ENCODE measurements around the gene ANKRD63.
A peak's percentile ranks its signal among the peaks of the same experiment; 100 is the strongest.

The ANKRD63 gene

GRCh38 chr15:40331026-40331425, 48.2 kb upstream of the ANKRD63 start:
- no peak overlapping the region for H3K18ac ChIP-seq (ENCODE audit: low read length)
- no peak overlapping the region for H3K9ac ChIP-seq (ENCODE audit: low read depth, low read length, poor library complexity)
- DNase-seq (ENCODE audit: low spot score), result no peak
- no peak overlapping the region for H3K4ac ChIP-seq (ENCODE audit: low read length)
- no peak overlapping the region for H2BK15ac ChIP-seq (ENCODE audit: low read length)
- no peak overlapping the region for H2AFZ ChIP-seq (ENCODE audit: low read length)
- no peaks in the 10 kb centered on the region for H3K79me1 ChIP-seq (ENCODE audit: low read depth, low read length)
- no peak overlapping the region for H4K91ac ChIP-seq (ENCODE audit: low read depth, low read length, poor library complexity)
- no peak overlapping the region for H2BK12ac ChIP-seq (ENCODE audit: low read length)
- H3K36me3 ChIP-seq (replicated peaks in 1 of 2; ENCODE audit: control insufficient read depth in 2 of 2, insufficient read depth in 2 of 2, low read length in 2 of 2), result peaks cover 0 to under 1% of the 10 kb centered on the region in 2 donors
- peaks cover 0 to 5% of the 10 kb centered on the region in 2 donors for H3K9me3 ChIP-seq (replicated peaks in 1 of 2; ENCODE audit: control insufficient read depth in 2 of 2, insufficient read depth in 1 of 2, low read depth in 1 of 2, low read length in 2 of 2)
- no peak overlapping the region for H2BK120ac ChIP-seq (ENCODE audit: low read depth, low read length)
- no peak overlapping the region for H2BK5ac ChIP-seq (ENCODE audit: low read length)
- no peak overlapping the region for H3K23ac ChIP-seq (ENCODE audit: low read depth, low read length, poor library complexity)
- H3K4me2 ChIP-seq (ENCODE audit: insufficient read depth, low read length, poor library complexity, severe bottlenecking), result no peak overlapping the region
- H3K27me3 ChIP-seq (ENCODE audit: control insufficient read depth in 3 of 3, insufficient read depth in 3 of 3, low read depth in 1 of 3, low read length in 3 of 3), result peaks cover 0 to under 1% (median 0%) of the 10 kb centered on the region in 3 experiments
- no peak overlapping the region for H4K8ac ChIP-seq (ENCODE audit: low read depth, low read length)
- no peak overlapping the region for H3K14ac ChIP-seq (ENCODE audit: low read length)
- H3K4me3 ChIP-seq (ENCODE audit: low read length in 2 of 2), result no peak overlapping the region
- H3K27ac ChIP-seq (replicated peaks; ENCODE audit: low read length), result no peak overlapping the region
- peaks cover 35 to 48% of the 10 kb centered on the region in 2 donors for H3K4me1 ChIP-seq (ENCODE audit: control insufficient read depth in 2 of 2, insufficient read depth in 1 of 2, low read depth in 1 of 2, low read length in 2 of 2)
- WGBS, 2 donors (ENCODE audit: extremely low coverage in 2 of 2, insufficient read length in 2 of 2, insufficient replicate concordance in 1 of 2), result no CpG with 5 or more reads among the region's 7 CpGs
- no peak overlapping the region for H2AK5ac ChIP-seq (ENCODE audit: low read depth, low read length)

DNA sequence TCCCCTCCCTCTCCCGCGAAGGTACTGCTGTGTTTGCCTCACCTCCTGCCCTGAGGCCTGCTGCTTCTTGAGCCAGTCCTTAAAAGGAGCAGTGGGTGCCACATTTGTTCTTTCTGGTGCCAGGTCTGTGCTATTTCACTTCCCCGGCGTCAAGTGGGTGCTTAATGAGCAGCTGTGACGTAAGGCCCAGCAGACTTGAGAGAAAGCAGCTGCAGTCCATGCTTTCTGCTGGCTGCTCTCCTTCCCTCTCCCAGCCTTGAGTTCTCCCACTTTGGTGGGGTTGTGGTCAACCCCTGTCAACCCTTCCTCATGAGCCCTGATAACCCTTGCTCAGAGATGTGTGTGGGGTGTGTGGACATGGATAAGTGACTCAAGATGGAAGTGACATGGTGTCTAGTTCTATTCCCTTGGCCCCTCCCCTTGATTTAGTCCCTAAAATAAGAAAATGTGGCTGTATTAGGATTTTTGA, 47.5 kb upstream of the ANKRD63 start:
- H2AFZ ChIP-seq (ENCODE audit: low read length), result no peak overlapping the region
- DNase-seq (ENCODE audit: low spot score), result no peak
- no peak overlapping the region for H3K14ac ChIP-seq (ENCODE audit: low read length)
- H3K27ac ChIP-seq (replicated peaks; ENCODE audit: low read length), result no peak overlapping the region
- H2BK120ac ChIP-seq (ENCODE audit: low read depth, low read length), result no peak overlapping the region
- peaks cover 35 to 48% of the 10 kb centered on the region in 2 donors for H3K4me1 ChIP-seq (ENCODE audit: control insufficient read depth in 2 of 2, insufficient read depth in 1 of 2, low read depth in 1 of 2, low read length in 2 of 2)
- no peak overlapping the region for H3K9ac ChIP-seq (ENCODE audit: low read depth, low read length, poor library complexity)
- no peak overlapping the region for H3K23ac ChIP-seq (ENCODE audit: low read depth, low read length, poor library complexity)
- H2BK12ac ChIP-seq (ENCODE audit: low read length), result no peak overlapping the region
- H2BK15ac ChIP-seq (ENCODE audit: low read length), result no peak overlapping the region
- peaks cover 0 to 2% (median 0%) of the 10 kb centered on the region in 3 experiments for H3K27me3 ChIP-seq (ENCODE audit: control insufficient read depth in 3 of 3, insufficient read depth in 3 of 3, low read depth in 1 of 3, low read length in 3 of 3)
- peaks cover 0 to 6% of the 10 kb centered on the region in 2 donors for H3K36me3 ChIP-seq (replicated peaks in 1 of 2; ENCODE audit: control insufficient read depth in 2 of 2, insufficient read depth in 2 of 2, low read length in 2 of 2)
- H4K91ac ChIP-seq (ENCODE audit: low read depth, low read length, poor library complexity), result no peak overlapping the region
- no peaks in the 10 kb centered on the region for H3K79me1 ChIP-seq (ENCODE audit: low read depth, low read length)
- H3K4me3 ChIP-seq (ENCODE audit: low read length in 2 of 2), result peak overlapping the region in 1 of 2 donors; percentile 3
- H2BK5ac ChIP-seq (ENCODE audit: low read length), result no peak overlapping the region
- H3K4ac ChIP-seq (ENCODE audit: low read length), result no peak overlapping the region
- H3K18ac ChIP-seq (ENCODE audit: low read length), result no peak overlapping the region
- no peak overlapping the region for H4K8ac ChIP-seq (ENCODE audit: low read depth, low read length)
- H3K4me2 ChIP-seq (ENCODE audit: insufficient read depth, low read length, poor library complexity, severe bottlenecking), result no peak overlapping the region
- no CpG with 5 or more reads among the region's 5 CpGs for WGBS, 2 donors (ENCODE audit: extremely low coverage in 2 of 2, insufficient read length in 2 of 2, insufficient replicate concordance in 1 of 2)
- H3K9me3 ChIP-seq (replicated peaks in 1 of 2; ENCODE audit: control insufficient read depth in 2 of 2, insufficient read depth in 1 of 2, low read depth in 1 of 2, low read length in 2 of 2), result peaks cover 0 to 5% of the 10 kb centered on the region in 2 donors
- H2AK5ac ChIP-seq (ENCODE audit: low read depth, low read length), result no peak overlapping the region

GRCh38 chr15:40329804-40330203, 46.9 kb upstream of the ANKRD63 start:
- Histone ChIP-seq H3K79me1 (ENCODE audit: low read depth, low read length) (no peaks in the 10 kb centered on the region), H3K4me2 (ENCODE audit: insufficient read depth, low read length, poor library complexity, severe bottlenecking) (no peak overlapping the region), H2AFZ (ENCODE audit: low read length) (no peak overlapping the region), H3K27ac (replicated peaks; ENCODE audit: low read length) (no peak overlapping the region), H4K8ac (ENCODE audit: low read depth, low read length) (no peak overlapping the region), H3K27me3 (ENCODE audit: control insufficient read depth in 3 of 3, insufficient read depth in 3 of 3, low read depth in 1 of 3, low read length in 3 of 3) (peaks cover 0 to 7% (median 0%) of the 10 kb centered on the region in 3 experiments), H3K23ac (ENCODE audit: low read depth, low read length, poor library complexity) (no peak overlapping the region), H3K4ac (ENCODE audit: low read length) (no peak overlapping the region), H2BK120ac (ENCODE audit: low read depth, low read length) (no peak overlapping the region), H2BK5ac (ENCODE audit: low read length) (no peak overlapping the region), H3K9ac (ENCODE audit: low read depth, low read length, poor library complexity) (no peak overlapping the region), H2BK12ac (ENCODE audit: low read length) (no peak overlapping the region), H3K18ac (ENCODE audit: low read length) (no peak overlapping the region), H3K4me3 (ENCODE audit: low read length in 2 of 2) (no peak overlapping the region), H3K9me3 (replicated peaks in 1 of 2; ENCODE audit: control insufficient read depth in 2 of 2, insufficient read depth in 1 of 2, low read depth in 1 of 2, low read length in 2 of 2) (peaks cover 0 to 5% of the 10 kb centered on the region in 2 donors), H3K36me3 (replicated peaks in 1 of 2; ENCODE audit: control insufficient read depth in 2 of 2, insufficient read depth in 2 of 2, low read length in 2 of 2) (peaks cover 0 to 6% of the 10 kb centered on the region in 2 donors), H2BK15ac (ENCODE audit: low read length) (no peak overlapping the region), H4K91ac (ENCODE audit: low read depth, low read length, poor library complexity) (no peak overlapping the region), H2AK5ac (ENCODE audit: low read depth, low read length) (no peak overlapping the region), H3K4me1 (ENCODE audit: control insufficient read depth in 2 of 2, insufficient read depth in 1 of 2, low read depth in 1 of 2, low read length in 2 of 2) (peaks cover 35 to 54% of the 10 kb centered on the region in 2 donors), H3K14ac (ENCODE audit: low read length) (no peak overlapping the region)
- WGBS, 2 donors (ENCODE audit: extremely low coverage in 2 of 2, insufficient read length in 2 of 2, insufficient replicate concordance in 1 of 2), result no CpG with 5 or more reads among the region's 7 CpGs
- no peak for DNase-seq (ENCODE audit: low spot score)

- WGBS, 2 donors (ENCODE audit: extremely low coverage in 2 of 2, insufficient read length in 2 of 2, insufficient replicate concordance in 1 of 2), result no CpG with 5 or more reads among the region's 5 CpGs
- Histone ChIP-seq H3K4me1 (ENCODE audit: control insufficient read depth in 2 of 2, insufficient read depth in 1 of 2, low read depth in 1 of 2, low read length in 2 of 2) (peaks cover 33 to 55% of the 10 kb centered on the region in 2 donors), H3K14ac (ENCODE audit: low read length) (no peak overlapping the region), H3K36me3 (replicated peaks in 1 of 2; ENCODE audit: control insufficient read depth in 2 of 2, insufficient read depth in 2 of 2, low read length in 2 of 2) (peaks cover 0 to 6% of the 10 kb centered on the region in 2 donors), H3K9ac (ENCODE audit: low read depth, low read length, poor library complexity) (no peak overlapping the region), H3K79me1 (ENCODE audit: low read depth, low read length) (no peaks in the 10 kb centered on the region), H2AK5ac (ENCODE audit: low read depth, low read length) (no peak overlapping the region), H3K23ac (ENCODE audit: low read depth, low read length, poor library complexity) (no peak overlapping the region), H4K91ac (ENCODE audit: low read depth, low read length, poor library complexity) (no peak overlapping the region), H3K18ac (ENCODE audit: low read length) (no peak overlapping the region), H3K4me3 (ENCODE audit: low read length in 2 of 2) (no peak overlapping the region), H2BK5ac (ENCODE audit: low read length) (no peak overlapping the region), H2BK120ac (ENCODE audit: low read depth, low read length) (no peak overlapping the region), H3K9me3 (replicated peaks in 1 of 2; ENCODE audit: control insufficient read depth in 2 of 2, insufficient read depth in 1 of 2, low read depth in 1 of 2, low read length in 2 of 2) (peaks cover 0 to 5% of the 10 kb centered on the region in 2 donors), H3K4me2 (ENCODE audit: insufficient read depth, low read length, poor library complexity, severe bottlenecking) (no peak overlapping the region), H3K27ac (replicated peaks; ENCODE audit: low read length) (no peak overlapping the region), H3K4ac (ENCODE audit: low read length) (no peak overlapping the region), H3K27me3 (ENCODE audit: control insufficient read depth in 3 of 3, insufficient read depth in 3 of 3, low read depth in 1 of 3, low read length in 3 of 3) (peaks cover 0 to 8% (median 0%) of the 10 kb centered on the region in 3 experiments), H2BK15ac (ENCODE audit: low read length) (no peak overlapping the region), H4K8ac (ENCODE audit: low read depth, low read length) (no peak overlapping the region), H2BK12ac (ENCODE audit: low read length) (no peak overlapping the region), H2AFZ (ENCODE audit: low read length) (no peak overlapping the region)
- no peak for DNase-seq (ENCODE audit: low spot score)
Measured at GRCh38 chr15:40328751-40329150, 45.9 kb upstream of the ANKRD63 start.
